Esophagus squamous epithelium (tissue), 4 donors: ENCODE data around the gene DIDO1.

Source experiments
- CTCF ChIP-seq, 6 experiments: fragments of 450-650 bp in 4 of 6; fragments of 200-600 bp in 2 of 6; sonication (generic) in 2 of 6; IDR thresholded peaks; one replicate each; pipeline ENCODE4 v1.5.1; 2016 to 2019; ENCODE audit warnings: antibody characterized with exemption in 6 of 6, mild to moderate bottlenecking in 4 of 6, moderate library complexity in 4 of 6
- POLR2A ChIP-seq, 4 donors: fragments of 450-650 bp; IDR thresholded peaks; one replicate each; pipeline ENCODE4 v1.6.1; 2017; ENCODE audit warnings: antibody characterized with exemption in 4 of 4, mild to moderate bottlenecking in 4 of 4, moderate library complexity in 3 of 4

- TF ChIP-seq CTCF (IDR thresholded peaks at IDR 0.05) (no peak), POLR2A (IDR thresholded peaks at IDR 0.05) (no peak)
Observed at GRCh38 chr20:62944184-62944583, 17.9 kb upstream of the DIDO1 start.
